Thoracic aorta (tissue), 2 donors: ENCODE data around the gene DOP1A. TPM values are rescaled to one million over a fixed set of nuclear protein-coding genes. Genes with fewer than 3 reads are reported as not detected.

ENCODE experiments used
- ATAC-seq: fragments of 150-250 bp; one replicate; pipeline ENCODE4 v1.8.0; 2017; ENCODE audit warnings: low read depth; ENCODE audit not compliant: insufficient number of reproducible peaks, low FRiP score
- DNase-seq: peaks from one replicate; pipeline ENCODE4 v3.0.0-alpha.2; 2020; ENCODE audit warnings: low spot score
- H3K27ac ChIP-seq, 2 donors: fragments of 200-600 bp; sonication (generic); 1 replicate in 1 of 2; 2 replicates in 1 of 2; pipeline ENCODE4 v1.5.1; 2016; ENCODE audit warnings: mild to moderate bottlenecking in 2 of 2, moderate library complexity in 2 of 2
- H3K27me3 ChIP-seq: fragments of 200-600 bp; sonication (generic); replicated peaks from 2 replicates; pipeline ENCODE4 v1.6.0; 2016; ENCODE audit warnings: mild to moderate bottlenecking; ENCODE audit not compliant: insufficient read depth
- H3K36me3 ChIP-seq: fragments of 200-600 bp; sonication (generic); one replicate; pipeline ENCODE4 v1.5.1; 2016
- H3K4me1 ChIP-seq, 2 donors: fragments of 200-600 bp; sonication (generic); 1 replicate in 1 of 2; 2 replicates in 1 of 2; pipeline versions ENCODE4 v1.5.1 to v1.6.0; 2016; ENCODE audit warnings: low read depth in 2 of 2, mild to moderate bottlenecking in 1 of 2; ENCODE audit not compliant: control insufficient read depth in 1 of 2
- H3K4me3 ChIP-seq: fragments of 200-600 bp; sonication (generic); 2 replicates; pipeline ENCODE4 v1.5.1; 2016; ENCODE audit warnings: mild to moderate bottlenecking
- H3K9me3 ChIP-seq: fragments of 200-600 bp; sonication (generic); 2 replicates; pipeline ENCODE4 v1.5.1; 2016
- total RNA-seq, 2 donors: library from RNA; depleted of rRNA; stranded (reverse); fragments of >200 nt; gene quantifications; one replicate each; pipeline versions ENCODE4 v1.1.0 to v1.2.3, GENCODE V29; 2016
- TF ChIP-seq, protein P1 (sequence below): fragments of 200-600 bp; sonication (generic); IDR thresholded peaks from one replicate; pipeline ENCODE4 v1.5.1; 2019; ENCODE audit warnings: antibody characterized with exemption

DOP1A gene
- total RNA-seq, 2 donors from 2014 or later, result 37.9 to 39.4 TPM

- TF ChIP-seq, protein P1, sequence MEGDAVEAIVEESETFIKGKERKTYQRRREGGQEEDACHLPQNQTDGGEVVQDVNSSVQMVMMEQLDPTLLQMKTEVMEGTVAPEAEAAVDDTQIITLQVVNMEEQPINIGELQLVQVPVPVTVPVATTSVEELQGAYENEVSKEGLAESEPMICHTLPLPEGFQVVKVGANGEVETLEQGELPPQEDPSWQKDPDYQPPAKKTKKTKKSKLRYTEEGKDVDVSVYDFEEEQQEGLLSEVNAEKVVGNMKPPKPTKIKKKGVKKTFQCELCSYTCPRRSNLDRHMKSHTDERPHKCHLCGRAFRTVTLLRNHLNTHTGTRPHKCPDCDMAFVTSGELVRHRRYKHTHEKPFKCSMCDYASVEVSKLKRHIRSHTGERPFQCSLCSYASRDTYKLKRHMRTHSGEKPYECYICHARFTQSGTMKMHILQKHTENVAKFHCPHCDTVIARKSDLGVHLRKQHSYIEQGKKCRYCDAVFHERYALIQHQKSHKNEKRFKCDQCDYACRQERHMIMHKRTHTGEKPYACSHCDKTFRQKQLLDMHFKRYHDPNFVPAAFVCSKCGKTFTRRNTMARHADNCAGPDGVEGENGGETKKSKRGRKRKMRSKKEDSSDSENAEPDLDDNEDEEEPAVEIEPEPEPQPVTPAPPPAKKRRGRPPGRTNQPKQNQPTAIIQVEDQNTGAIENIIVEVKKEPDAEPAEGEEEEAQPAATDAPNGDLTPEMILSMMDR, result no peak
- H3K4me3 ChIP-seq, result no peak overlapping the region
- ATAC-seq (no peak), DNase-seq (no peak)
- no peaks in the 10 kb centered on the region for H3K27me3 ChIP-seq
- H3K4me1 ChIP-seq, result peaks cover 7 to 11% of the 10 kb centered on the region in 2 donors
- H3K9me3 ChIP-seq, result no peaks in the 10 kb centered on the region
- no peaks in the 10 kb centered on the region for H3K36me3 ChIP-seq
- H3K27ac ChIP-seq, result no peak overlapping the region
Measured at GRCh38 chr6:83097675-83098074, 30.2 kb downstream of the DOP1A start.

DNA sequence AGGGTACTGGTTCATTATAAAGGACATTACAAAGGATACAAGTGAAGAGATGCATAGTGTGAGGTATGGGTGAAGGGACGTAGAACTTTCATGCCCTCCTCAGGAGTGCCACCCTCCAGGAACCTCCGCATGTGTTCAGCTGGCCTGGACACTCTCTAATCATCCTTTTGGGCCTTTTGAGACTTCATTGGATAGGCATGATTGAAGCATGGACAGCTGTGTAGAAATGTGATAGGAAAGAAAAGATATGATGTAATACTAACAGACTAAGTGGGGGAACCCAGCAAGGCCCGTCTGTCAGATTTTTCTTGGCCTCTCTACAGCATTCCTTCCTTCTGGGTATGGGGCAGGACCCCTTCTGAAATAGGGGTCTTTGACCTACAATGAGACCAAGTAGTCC, 31.1 kb downstream of the DOP1A start:
- H3K27me3 ChIP-seq, result no peaks in the 10 kb centered on the region
- TF ChIP-seq, protein P1, result no peak

DNA sequence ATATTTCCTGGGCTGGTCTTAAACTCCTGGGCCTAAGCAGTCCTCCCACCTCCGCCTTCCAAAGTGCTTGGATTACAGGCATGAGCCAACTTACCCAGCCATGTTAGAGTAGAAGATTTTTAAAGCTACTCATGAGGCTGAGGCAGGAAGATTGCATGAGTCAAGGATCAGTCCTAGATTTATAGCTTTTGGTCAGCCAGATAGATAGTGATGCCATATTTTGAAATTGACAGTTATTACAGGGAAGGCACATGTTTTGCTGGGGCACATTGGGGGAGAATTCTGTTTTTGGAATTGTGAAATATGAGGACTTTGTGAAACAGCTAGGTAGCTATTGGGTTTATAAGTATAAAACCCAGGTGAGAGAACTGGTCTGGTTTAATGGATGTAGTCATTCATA, 40.9 kb downstream of the DOP1A start:
- H3K36me3 ChIP-seq, result peaks cover 15% of the 10 kb centered on the region
- ATAC-seq, result no peak
- TF ChIP-seq, protein P1, result no peak
- H3K4me1 ChIP-seq, result peaks cover 0 to 4% of the 10 kb centered on the region in 2 donors
- no peak overlapping the region for H3K4me3 ChIP-seq
- no peaks in the 10 kb centered on the region for H3K9me3 ChIP-seq
- DNase-seq, result no peak
- H3K27ac ChIP-seq, result no peak overlapping the region
- H3K27me3 ChIP-seq, result no peaks in the 10 kb centered on the region

More for the DNA sequence above, 31.1 kb downstream of the DOP1A start:
- no peaks in the 10 kb centered on the region for H3K36me3 ChIP-seq
- no peaks in the 10 kb centered on the region for H3K9me3 ChIP-seq
- ATAC-seq (no peak), DNase-seq (no peak)
- H3K27ac ChIP-seq, result no peak overlapping the region
- peaks cover 6 to 11% of the 10 kb centered on the region in 2 donors for H3K4me1 ChIP-seq
- no peak overlapping the region for H3K4me3 ChIP-seq

GRCh38 chr6:83113258-83113657, 45.8 kb downstream of the DOP1A start:
- DNase-seq, result no peak
- Histone ChIP-seq H3K9me3 (no peaks in the 10 kb centered on the region), H3K4me3 (no peak overlapping the region), H3K36me3 (peaks cover 15% of the 10 kb centered on the region), H3K4me1 (peaks cover 8 to 10% of the 10 kb centered on the region in 2 donors), H3K27me3 (no peaks in the 10 kb centered on the region), H3K27ac (no peak overlapping the region)
- ATAC-seq, result no peak
- TF ChIP-seq, protein P1, result no peak

DNA sequence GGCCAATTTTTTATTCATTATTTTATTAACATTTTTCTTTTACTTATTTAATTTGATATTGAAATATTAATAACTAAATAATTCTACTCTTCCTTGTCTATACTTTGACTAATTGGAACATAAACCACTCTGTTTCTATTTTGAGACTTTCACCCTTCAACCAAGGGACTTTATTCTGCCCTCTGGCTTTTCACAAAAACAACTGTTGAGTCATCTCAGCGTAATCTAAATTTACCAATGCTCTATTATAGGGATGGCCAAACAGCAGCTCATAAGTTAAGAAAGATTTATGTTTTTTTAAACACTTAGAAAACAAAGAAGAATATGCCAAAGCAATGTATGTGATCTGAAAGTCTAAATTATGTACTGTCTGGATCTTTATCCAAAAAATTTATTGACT, 46.7 kb downstream of the DOP1A start:
- TF ChIP-seq, protein P1, result no peak
- ATAC-seq (no peak), DNase-seq (no peak)
- Histone ChIP-seq H3K4me1 (peaks cover 8 to 10% of the 10 kb centered on the region in 2 donors), H3K4me3 (no peak overlapping the region), H3K9me3 (no peaks in the 10 kb centered on the region), H3K36me3 (peaks cover 15% of the 10 kb centered on the region), H3K27me3 (no peaks in the 10 kb centered on the region), H3K27ac (peak overlapping the region in 1 of 2 donors; percentile 37)
